PFSK-1 (cell line): ENCODE measurements around the gene UTRN.

Experiments used
- FOXP2 ChIP-seq: optimal IDR thresholded peaks from 2 replicates; pipeline ENCODE3; 2011; ENCODE audit warnings: borderline replicate concordance, control low read depth, inconsistent platforms; ENCODE audit not compliant: insufficient read depth; ENCODE audit errors: extremely low read length, extremely low read depth
- POLR2AphosphoS5 ChIP-seq: IDR thresholded peaks from 2 replicates; pipeline ENCODE4 v1.6.1; 2012; ENCODE audit warnings: low read depth, mild to moderate bottlenecking, control low read depth, low read length, moderate library complexity
- SIN3A ChIP-seq: IDR thresholded peaks from 2 replicates; pipeline ENCODE4 v1.6.1; 2012; ENCODE audit warnings: mild to moderate bottlenecking, low read length, moderate library complexity, borderline replicate concordance; ENCODE audit not compliant: insufficient read depth
- TAF1 ChIP-seq: IDR thresholded peaks from 2 replicates; pipeline ENCODE4 v1.6.1; 2012; ENCODE audit warnings: low read length, control low read depth, borderline replicate concordance; ENCODE audit not compliant: insufficient read depth
- TF ChIP-seq, protein P1 (sequence below), 2 experiments: IDR thresholded peaks; 2 replicates each; pipeline versions ENCODE4 v1.6.1 to v1.8.0; 2011 to 2012; ENCODE audit warnings: low read depth in 2 of 2, low read length in 2 of 2, control low read depth in 1 of 2, inconsistent platforms in 1 of 2, mild to moderate bottlenecking in 1 of 2, moderate library complexity in 1 of 2; ENCODE audit not compliant: insufficient read depth in 1 of 2

The UTRN gene

GRCh38 chr6:144268794-144269349, 16.3 kb upstream of the UTRN start:
- TF ChIP-seq FOXP2: no peak
- no peak for TF ChIP-seq TAF1
- TF ChIP-seq SIN3A: no peak
- TF ChIP-seq, protein P1, sequence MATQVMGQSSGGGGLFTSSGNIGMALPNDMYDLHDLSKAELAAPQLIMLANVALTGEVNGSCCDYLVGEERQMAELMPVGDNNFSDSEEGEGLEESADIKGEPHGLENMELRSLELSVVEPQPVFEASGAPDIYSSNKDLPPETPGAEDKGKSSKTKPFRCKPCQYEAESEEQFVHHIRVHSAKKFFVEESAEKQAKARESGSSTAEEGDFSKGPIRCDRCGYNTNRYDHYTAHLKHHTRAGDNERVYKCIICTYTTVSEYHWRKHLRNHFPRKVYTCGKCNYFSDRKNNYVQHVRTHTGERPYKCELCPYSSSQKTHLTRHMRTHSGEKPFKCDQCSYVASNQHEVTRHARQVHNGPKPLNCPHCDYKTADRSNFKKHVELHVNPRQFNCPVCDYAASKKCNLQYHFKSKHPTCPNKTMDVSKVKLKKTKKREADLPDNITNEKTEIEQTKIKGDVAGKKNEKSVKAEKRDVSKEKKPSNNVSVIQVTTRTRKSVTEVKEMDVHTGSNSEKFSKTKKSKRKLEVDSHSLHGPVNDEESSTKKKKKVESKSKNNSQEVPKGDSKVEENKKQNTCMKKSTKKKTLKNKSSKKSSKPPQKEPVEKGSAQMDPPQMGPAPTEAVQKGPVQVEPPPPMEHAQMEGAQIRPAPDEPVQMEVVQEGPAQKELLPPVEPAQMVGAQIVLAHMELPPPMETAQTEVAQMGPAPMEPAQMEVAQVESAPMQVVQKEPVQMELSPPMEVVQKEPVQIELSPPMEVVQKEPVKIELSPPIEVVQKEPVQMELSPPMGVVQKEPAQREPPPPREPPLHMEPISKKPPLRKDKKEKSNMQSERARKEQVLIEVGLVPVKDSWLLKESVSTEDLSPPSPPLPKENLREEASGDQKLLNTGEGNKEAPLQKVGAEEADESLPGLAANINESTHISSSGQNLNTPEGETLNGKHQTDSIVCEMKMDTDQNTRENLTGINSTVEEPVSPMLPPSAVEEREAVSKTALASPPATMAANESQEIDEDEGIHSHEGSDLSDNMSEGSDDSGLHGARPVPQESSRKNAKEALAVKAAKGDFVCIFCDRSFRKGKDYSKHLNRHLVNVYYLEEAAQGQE (IDR thresholded peaks at IDR 0.05; ENCODE audit: insufficient read depth in 1 of 2, low read depth in 2 of 2, low read length in 2 of 2): no peak
- TF ChIP-seq POLR2AphosphoS5: no peak

DNA sequence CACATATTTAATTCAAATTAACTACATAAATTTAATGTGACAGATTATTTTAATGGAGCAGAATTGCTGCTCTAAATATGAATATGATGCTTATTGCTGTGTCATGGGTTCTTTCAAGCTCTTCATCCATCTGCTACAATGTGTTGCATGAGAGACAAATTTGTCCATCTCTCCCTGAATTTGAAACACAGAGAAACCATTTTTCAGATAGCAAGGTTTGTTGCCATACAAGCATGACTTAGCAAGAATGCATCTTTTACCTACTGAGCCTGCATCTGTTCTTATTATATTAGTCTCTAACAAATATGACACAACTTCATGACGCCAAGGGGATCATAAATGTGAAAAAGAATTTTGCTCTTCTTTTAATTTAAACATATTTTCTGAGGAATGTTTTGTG, 8.0 kb upstream of the UTRN start:
- TF ChIP-seq POLR2AphosphoS5: no peak
- TF ChIP-seq TAF1: no peak

- no peak for TF ChIP-seq FOXP2
- no peak for TF ChIP-seq TAF1
Measured at GRCh38 chr6:144277605-144278227, 7.4 kb upstream of the UTRN start.

DNA sequence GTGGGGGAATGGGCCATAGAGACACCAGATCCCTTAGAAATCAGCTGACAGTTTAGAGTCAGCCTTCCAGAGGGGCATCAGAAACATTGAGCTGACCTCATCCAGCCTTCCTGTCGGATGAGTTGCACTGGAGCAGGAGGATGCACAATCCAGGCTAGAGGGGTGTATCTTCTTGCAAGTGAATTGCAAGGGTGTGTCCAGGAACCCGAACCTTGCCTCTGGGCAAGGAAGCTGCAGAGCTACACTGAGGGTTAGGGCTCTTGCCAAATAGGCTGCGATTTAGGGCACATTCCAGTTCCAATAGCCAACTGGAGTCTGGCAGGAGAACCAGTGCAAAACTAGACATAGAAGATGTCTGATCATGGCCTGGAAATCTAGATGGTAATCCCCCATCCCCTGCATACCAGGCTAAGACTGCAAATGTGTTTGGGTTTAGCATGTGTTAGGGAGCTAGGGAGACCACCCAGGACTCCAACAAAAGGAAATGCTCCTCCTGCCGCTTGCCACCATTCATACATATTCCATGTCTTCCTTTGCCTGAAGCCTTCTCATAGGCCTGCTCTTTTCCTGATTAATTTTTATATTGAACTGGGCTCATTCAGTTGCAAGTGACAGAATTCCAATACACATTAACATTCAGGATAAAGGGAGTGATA, 6.3 kb upstream of the UTRN start:
- TF ChIP-seq, protein P1 (IDR thresholded peaks at IDR 0.05; ENCODE audit: insufficient read depth in 1 of 2, low read depth in 2 of 2, low read length in 2 of 2): no peak
- no peak for TF ChIP-seq TAF1
- TF ChIP-seq FOXP2: no peak
- TF ChIP-seq POLR2AphosphoS5: no peak
- TF ChIP-seq SIN3A: no peak

- TF ChIP-seq TAF1: no peak
- TF ChIP-seq, protein P1 (IDR thresholded peaks at IDR 0.05; ENCODE audit: insufficient read depth in 1 of 2, low read depth in 2 of 2, low read length in 2 of 2): no peak
- TF ChIP-seq SIN3A: no peak
- no peak for TF ChIP-seq POLR2AphosphoS5
- no peak for TF ChIP-seq FOXP2
Measured at GRCh38 chr6:144279484-144280150, 5.5 kb upstream of the UTRN start.
